Tibial artery (tissue), 4 donors: ENCODE measurements around the gene C1orf198.

Source experiments
- DNase-seq, 2 donors: peaks; one replicate each; pipeline ENCODE4 v3.0.0-alpha.2; 2019
- H3K27ac ChIP-seq, 2 donors: fragments of 200-600 bp; sonication (generic) in 1 of 2; 1 replicate in 1 of 2; 2 replicates in 1 of 2; pipeline ENCODE4 v1.5.1; 2018 to 2019; ENCODE audit warnings: mild to moderate bottlenecking in 1 of 2
- H3K27me3 ChIP-seq, 2 donors: fragments of 200-600 bp; sonication (generic) in 1 of 2; one replicate each; pipeline versions ENCODE4 v1.5.1 to v1.6.0; 2016 to 2019
- H3K36me3 ChIP-seq, 3 donors: fragments of 200-600 bp; sonication (generic) in 2 of 3; one replicate each; pipeline ENCODE4 v1.5.1; 2016 to 2019; ENCODE audit warnings: mild to moderate bottlenecking in 2 of 3
- H3K4me1 ChIP-seq, 4 donors: fragments of 200-600 bp; sonication (generic) in 2 of 4; 1 replicate in 3 of 4; 2 replicates in 1 of 4; pipeline ENCODE4 v1.5.1; 2016 to 2019
- H3K4me3 ChIP-seq, 2 donors: fragments of 200-600 bp; sonication (generic) in 1 of 2; 1 replicate in 1 of 2; 2 replicates in 1 of 2; pipeline ENCODE4 v1.5.1; 2018 to 2019; ENCODE audit warnings: mild to moderate bottlenecking in 2 of 2
- H3K9me3 ChIP-seq, 3 donors: fragments of 200-600 bp; sonication (generic) in 1 of 3; one replicate each; pipeline ENCODE4 v1.5.1; 2016 to 2019
- CTCF ChIP-seq, 2 experiments: fragments of 200-600 bp in 1 of 2; fragments of 450-650 bp in 1 of 2; IDR thresholded peaks; one replicate each; pipeline ENCODE4 v1.5.1; 2017 to 2019; ENCODE audit warnings: antibody characterized with exemption in 2 of 2, mild to moderate bottlenecking in 1 of 2, moderate library complexity in 1 of 2
- intact Hi-C: fragments of 100-400 bp; cut with DNase I; formaldehyde crosslinking; loops from one replicate; pipeline ENCODE4 v1.15.0; 2023; ENCODE audit warnings: low total_unique reads

The C1orf198 gene

GRCh38 chr1:230807561-230808280, 60.6 kb downstream of the C1orf198 start:
- Histone ChIP-seq H3K36me3 (no peaks in the 10 kb centered on the region), H3K27ac (peak overlapping the region; percentile 61 to 73), H3K4me1 (peaks cover 0 to 22% (median 10%) of the 10 kb centered on the region in 4 donors), H3K4me3 (no peak overlapping the region), H3K27me3 (no peaks in the 10 kb centered on the region), H3K9me3 (peaks cover 0 to 7% (median 0%) of the 10 kb centered on the region in 3 donors)
- no peak for TF ChIP-seq CTCF (IDR thresholded peaks at IDR 0.05)
- DNase-seq = no peak
- intact Hi-C loops = no loop called here

- Histone ChIP-seq H3K4me3 (no peak overlapping the region), H3K36me3 (no peaks in the 10 kb centered on the region), H3K27ac (peak overlapping the region; percentile 61 to 73), H3K9me3 (no peaks in the 10 kb centered on the region), H3K4me1 (peaks cover 0 to 22% (median 10%) of the 10 kb centered on the region in 4 donors), H3K27me3 (no peaks in the 10 kb centered on the region)
- peak; percentile 56 to 88 for DNase-seq
- intact Hi-C loops = no loop called here
- TF ChIP-seq CTCF (IDR thresholded peaks at IDR 0.05) = no peak
Measured at GRCh38 chr1:230807029-230807428, 61.3 kb downstream of the C1orf198 start.

- H3K27ac ChIP-seq = peak overlapping the region; percentile 61 to 73
- H3K4me1 ChIP-seq = peaks cover 0 to 22% (median 10%) of the 10 kb centered on the region in 4 donors
- no peak for TF ChIP-seq CTCF (IDR thresholded peaks at IDR 0.05)
- no peak for DNase-seq
- H3K9me3 ChIP-seq = no peaks in the 10 kb centered on the region
- H3K36me3 ChIP-seq = no peaks in the 10 kb centered on the region
- no peaks in the 10 kb centered on the region for H3K27me3 ChIP-seq
- no peak overlapping the region for H3K4me3 ChIP-seq
- intact Hi-C loops = no loop called here
Measured at GRCh38 chr1:230806552-230806951, 61.8 kb downstream of the C1orf198 start.

- no peak for TF ChIP-seq CTCF (IDR thresholded peaks at IDR 0.05)
- DNase-seq = no peak
- no peak overlapping the region for H3K27ac ChIP-seq
Measured at GRCh38 chr1:230804396-230804795, 63.9 kb downstream of the C1orf198 start.

GRCh38 chr1:230800891-230801840, 67.2 kb downstream of the C1orf198 start:
- Histone ChIP-seq H3K27ac (no peak overlapping the region), H3K36me3 (no peaks in the 10 kb centered on the region), H3K4me1 (no peaks in the 10 kb centered on the region), H3K9me3 (no peaks in the 10 kb centered on the region), H3K4me3 (no peak overlapping the region), H3K27me3 (no peaks in the 10 kb centered on the region)
- no peak for DNase-seq
- intact Hi-C loops = no loop called here
- TF ChIP-seq CTCF (IDR thresholded peaks at IDR 0.05) = no peak

More at GRCh38 chr1:230804396-230804795, 63.9 kb downstream of the C1orf198 start:
- Histone ChIP-seq H3K9me3 (no peaks in the 10 kb centered on the region), H3K36me3 (no peaks in the 10 kb centered on the region), H3K27me3 (no peaks in the 10 kb centered on the region), H3K4me3 (no peak overlapping the region), H3K4me1 (peaks cover 0 to 22% (median 10%) of the 10 kb centered on the region in 4 donors)
- intact Hi-C loops = no loop called here
